SK-N-SH (cell line): ENCODE results near the gene NDC80. TPM values are rescaled to one million over a fixed set of nuclear protein-coding genes. Genes with fewer than 3 reads are reported as not detected.

Experiments used
- CTCF ChIA-PET: fragments of 300-600, 350-600 bp; formaldehyde crosslinking; extraction: SDS; loops from one replicate; lab custom pipeline; 2021; lab: Yijun Ruan, JAX
- POLR2A ChIA-PET: fragments of 350-600 bp; sonication (Branson Sonifier 250); formaldehyde crosslinking; extraction: SDS; loops from one replicate; lab custom pipeline; 2020; ENCODE audit warnings: antibody characterized with exemption, inconsistent platforms; lab: Yijun Ruan, JAX
- DNase-seq: peaks from one replicate; pipeline ENCODE4 v3.0.0; 2012
- H2AFZ ChIP-seq: fragments of 200-600 bp; sonication (generic); 2 replicates; pipeline ENCODE4 v1.8.1; 2016; ENCODE audit warnings: antibody characterized with exemption, mild to moderate bottlenecking, low read depth
- H3F3A ChIP-seq: fragments of 200-600 bp; sonication (generic); replicated peaks from 2 replicates; pipeline ENCODE3; 2016; ENCODE audit warnings: antibody characterized with exemption, mild to moderate bottlenecking; ENCODE audit not compliant: insufficient read depth
- H3K27ac ChIP-seq, 2 experiments: fragments of 200-500 bp in 1 of 2; fragments of 200-600 bp in 1 of 2; sonication (Bioruptor generic) in 1 of 2; sonication (generic), shearing (Covaris generic) in 1 of 2; 2 replicates each; pipeline versions ENCODE4 v1.5.1 to v1.6.1; 2014 to 2016; ENCODE audit warnings: low read depth in 2 of 2, inconsistent platforms in 1 of 2, low read length in 1 of 2, mild to moderate bottlenecking in 1 of 2, mixed read lengths in 1 of 2
- H3K27me3 ChIP-seq: fragments of 200-600 bp; sonication (generic), shearing (Covaris generic); 2 replicates; pipeline ENCODE4 v1.6.1; 2016; ENCODE audit warnings: mixed run types; ENCODE audit not compliant: insufficient read depth
- H3K36me3 ChIP-seq, 2 experiments: fragments of 200-500 bp in 1 of 2; fragments of 200-600 bp in 1 of 2; sonication (Bioruptor generic) in 1 of 2; sonication (generic) in 1 of 2; replicated peaks in 1 of 2; 2 replicates each; pipeline versions ENCODE3 to v1.5.1; 2014 to 2016; ENCODE audit warnings: low read length in 1 of 2, mild to moderate bottlenecking in 1 of 2; ENCODE audit not compliant: insufficient read depth in 2 of 2, control insufficient read depth in 1 of 2
- H3K4me1 ChIP-seq, 2 experiments: fragments of 200-500 bp in 1 of 2; fragments of 200-600 bp in 1 of 2; sonication (Bioruptor generic) in 1 of 2; sonication (generic), shearing (Covaris generic) in 1 of 2; 2 replicates each; pipeline versions ENCODE4 v1.5.1 to v1.6.1; 2014 to 2016; ENCODE audit warnings: low read depth in 1 of 2, low read length in 1 of 2, mixed run types in 1 of 2; ENCODE audit not compliant: insufficient read depth in 2 of 2, control insufficient read depth in 1 of 2
- H3K4me2 ChIP-seq: fragments of 200-600 bp; sonication (generic), shearing (Covaris generic); 2 replicates; pipeline ENCODE4 v1.6.1; 2017; ENCODE audit warnings: mixed run types
- H3K4me3 ChIP-seq, 2 experiments: fragments of 200-500 bp in 1 of 2; fragments of 200-600 bp in 1 of 2; sonication (Bioruptor generic) in 1 of 2; sonication (generic), shearing (Covaris generic) in 1 of 2; 2 replicates each; pipeline versions ENCODE4 v1.5.1 to v1.8.1; 2014 to 2016; ENCODE audit warnings: low read depth in 2 of 2, inconsistent platforms in 1 of 2, low read length in 1 of 2, mild to moderate bottlenecking in 1 of 2, mixed read lengths in 1 of 2, moderate library complexity in 1 of 2
- H3K79me2 ChIP-seq: fragments of 200-600 bp; sonication (generic); 2 replicates; pipeline ENCODE4 v1.8.1; 2017; ENCODE audit warnings: mild to moderate bottlenecking; ENCODE audit not compliant: insufficient read depth
- H3K9ac ChIP-seq: fragments of 200-600 bp; sonication (generic); 2 replicates; pipeline ENCODE4 v1.6.1; 2017; ENCODE audit warnings: mixed run types
- H3K9me2 ChIP-seq: fragments of 200-600 bp; sonication (generic); 2 replicates; pipeline ENCODE4 v1.6.1; 2017; ENCODE audit warnings: mixed run types
- H3K9me3 ChIP-seq: fragments of 200-600 bp; sonication (generic); 2 replicates; pipeline ENCODE4 v1.6.1; 2017; ENCODE audit warnings: mixed run types, mild to moderate bottlenecking, moderate library complexity
- H4K20me1 ChIP-seq: fragments of 200-600 bp; sonication (generic); 2 replicates; pipeline ENCODE4 v1.6.1; 2017; ENCODE audit warnings: mild to moderate bottlenecking, mixed run types; ENCODE audit not compliant: insufficient read depth
- ELF1 ChIP-seq: IDR thresholded peaks from 2 replicates; pipeline ENCODE4 v1.4.0; 2012
- FOSL2 ChIP-seq: IDR thresholded peaks from 2 replicates; pipeline ENCODE4 v1.4.0; 2012; ENCODE audit warnings: low read depth, mild to moderate bottlenecking, moderate library complexity, borderline replicate concordance
- FOXJ3 ChIP-seq: sonication (generic); formaldehyde crosslinking; IDR thresholded peaks from 2 replicates; pipeline ENCODE4 v1.5.1; 2020; ENCODE audit warnings: mild to moderate bottlenecking, missing genetic modification reagents
- FOXM1 ChIP-seq: IDR thresholded peaks from 2 replicates; pipeline ENCODE4 v1.4.0; 2012; ENCODE audit warnings: low read depth, mild to moderate bottlenecking
- GABPA ChIP-seq: IDR thresholded peaks from 2 replicates; pipeline ENCODE4 v1.4.0; 2012; ENCODE audit warnings: low read depth, mild to moderate bottlenecking
- JUND ChIP-seq: IDR thresholded peaks from 2 replicates; pipeline ENCODE4 v1.4.0; 2012
- MEF2A ChIP-seq: IDR thresholded peaks from 2 replicates; pipeline ENCODE4 v1.4.0; 2012; ENCODE audit warnings: low read depth, borderline replicate concordance
- MXI1 ChIP-seq: IDR thresholded peaks from 2 replicates; pipeline ENCODE4 v1.6.1; 2012; ENCODE audit warnings: mild to moderate bottlenecking, low read depth, low read length, improper control_type of control experiment
- NFIC ChIP-seq: IDR thresholded peaks from 2 replicates; pipeline ENCODE4 v1.4.0; 2012; ENCODE audit warnings: borderline replicate concordance
- POLR2AphosphoS5 ChIP-seq: IDR thresholded peaks from 2 replicates; pipeline ENCODE4 v1.6.1; 2012; ENCODE audit warnings: low read depth, low read length
- RCOR1 ChIP-seq: fragments of 150-350 bp; IDR thresholded peaks from 2 replicates; pipeline ENCODE4 v1.6.1; 2017; ENCODE audit warnings: antibody characterized with exemption, low read length
- SIN3A ChIP-seq: IDR thresholded peaks from 2 replicates; pipeline ENCODE4 v1.6.1; 2012; ENCODE audit warnings: low read depth, mild to moderate bottlenecking, low read length, moderate library complexity, borderline replicate concordance
- SMC3 ChIP-seq: IDR thresholded peaks from 2 replicates; pipeline ENCODE4 v1.6.1; 2012; ENCODE audit warnings: low read depth, low read length, improper control_type of control experiment
- TCF12 ChIP-seq: IDR thresholded peaks from 2 replicates; pipeline ENCODE4 v1.4.0; 2012
- TEAD4 ChIP-seq: IDR thresholded peaks from 2 replicates; pipeline ENCODE4 v1.4.0; 2012; ENCODE audit warnings: mild to moderate bottlenecking, borderline replicate concordance; ENCODE audit not compliant: insufficient read depth
- WGBS: methylation state at CpG from one replicate; pipeline ENCODE4 v1.1.6; 2017; ENCODE audit warnings: low lambda C conversion rate; 5-methylcytosine and 5-hydroxymethylcytosine counted together
- polyA plus RNA-seq, 3 experiments: library from polyadenylated mRNA; depleted of rRNA; stranded (reverse); fragments of >200 nt; gene quantifications; 2 replicates each; pipeline ENCODE4 v1.2.3, GENCODE V29; 2012
- TF ChIP-seq, protein P1 (sequence below): IDR thresholded peaks from 2 replicates; pipeline ENCODE4; 2012
- TF ChIP-seq, protein P2 (sequence below): IDR thresholded peaks from 2 replicates; pipeline ENCODE4 v1.6.1; 2012; ENCODE audit warnings: mild to moderate bottlenecking, low read depth, low read length, moderate library complexity
- TF ChIP-seq, protein P3 (sequence below): IDR thresholded peaks from 2 replicates; pipeline ENCODE4 v1.4.0; 2012; ENCODE audit warnings: low read depth, borderline replicate concordance
- TF ChIP-seq, protein P4 (sequence below): fragments of 150-350 bp; IDR thresholded peaks from 2 replicates; pipeline ENCODE4 v1.6.1; 2016; ENCODE audit warnings: mild to moderate bottlenecking, low read depth, low read length
- TF ChIP-seq, protein P5 (sequence below): fragments of 150-350 bp; IDR thresholded peaks from 2 replicates; pipeline ENCODE4 v1.6.1; 2017; ENCODE audit warnings: antibody characterized with exemption, low read length, low read depth, borderline replicate concordance

The NDC80 gene
- polyA plus RNA-seq, 1 of the 3 experiments (the other 2 are of a cell fraction): 11.3 TPM

GRCh38 chr18:2635586-2635985 lies 64.2 kb downstream of the NDC80 start:
- no peak overlapping the region for H3K4me2 ChIP-seq
- no peaks in the 10 kb centered on the region for H3K9me3 ChIP-seq
- WGBS: 100% methylated on average over 1 of the region's 1 CpG
- H2AFZ ChIP-seq: no peak overlapping the region
- H3K27me3 ChIP-seq: no peaks in the 10 kb centered on the region
- no peak overlapping the region for H3K4me3 ChIP-seq
- no peak overlapping the region for H3K9ac ChIP-seq
- TF ChIP-seq, protein P1, sequence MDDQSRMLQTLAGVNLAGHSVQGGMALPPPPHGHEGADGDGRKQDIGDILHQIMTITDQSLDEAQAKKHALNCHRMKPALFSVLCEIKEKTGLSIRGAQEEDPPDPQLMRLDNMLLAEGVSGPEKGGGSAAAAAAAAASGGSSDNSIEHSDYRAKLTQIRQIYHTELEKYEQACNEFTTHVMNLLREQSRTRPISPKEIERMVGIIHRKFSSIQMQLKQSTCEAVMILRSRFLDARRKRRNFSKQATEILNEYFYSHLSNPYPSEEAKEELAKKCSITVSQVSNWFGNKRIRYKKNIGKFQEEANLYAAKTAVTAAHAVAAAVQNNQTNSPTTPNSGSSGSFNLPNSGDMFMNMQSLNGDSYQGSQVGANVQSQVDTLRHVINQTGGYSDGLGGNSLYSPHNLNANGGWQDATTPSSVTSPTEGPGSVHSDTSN: no peak
- TF ChIP-seq GABPA: no peak
- TF ChIP-seq SIN3A: no peak
- no peak for TF ChIP-seq SMC3
- no peak for TF ChIP-seq FOSL2
- TF ChIP-seq POLR2AphosphoS5: no peak
- TF ChIP-seq ELF1: no peak
- TF ChIP-seq FOXM1: no peak
- TF ChIP-seq, protein P2, sequence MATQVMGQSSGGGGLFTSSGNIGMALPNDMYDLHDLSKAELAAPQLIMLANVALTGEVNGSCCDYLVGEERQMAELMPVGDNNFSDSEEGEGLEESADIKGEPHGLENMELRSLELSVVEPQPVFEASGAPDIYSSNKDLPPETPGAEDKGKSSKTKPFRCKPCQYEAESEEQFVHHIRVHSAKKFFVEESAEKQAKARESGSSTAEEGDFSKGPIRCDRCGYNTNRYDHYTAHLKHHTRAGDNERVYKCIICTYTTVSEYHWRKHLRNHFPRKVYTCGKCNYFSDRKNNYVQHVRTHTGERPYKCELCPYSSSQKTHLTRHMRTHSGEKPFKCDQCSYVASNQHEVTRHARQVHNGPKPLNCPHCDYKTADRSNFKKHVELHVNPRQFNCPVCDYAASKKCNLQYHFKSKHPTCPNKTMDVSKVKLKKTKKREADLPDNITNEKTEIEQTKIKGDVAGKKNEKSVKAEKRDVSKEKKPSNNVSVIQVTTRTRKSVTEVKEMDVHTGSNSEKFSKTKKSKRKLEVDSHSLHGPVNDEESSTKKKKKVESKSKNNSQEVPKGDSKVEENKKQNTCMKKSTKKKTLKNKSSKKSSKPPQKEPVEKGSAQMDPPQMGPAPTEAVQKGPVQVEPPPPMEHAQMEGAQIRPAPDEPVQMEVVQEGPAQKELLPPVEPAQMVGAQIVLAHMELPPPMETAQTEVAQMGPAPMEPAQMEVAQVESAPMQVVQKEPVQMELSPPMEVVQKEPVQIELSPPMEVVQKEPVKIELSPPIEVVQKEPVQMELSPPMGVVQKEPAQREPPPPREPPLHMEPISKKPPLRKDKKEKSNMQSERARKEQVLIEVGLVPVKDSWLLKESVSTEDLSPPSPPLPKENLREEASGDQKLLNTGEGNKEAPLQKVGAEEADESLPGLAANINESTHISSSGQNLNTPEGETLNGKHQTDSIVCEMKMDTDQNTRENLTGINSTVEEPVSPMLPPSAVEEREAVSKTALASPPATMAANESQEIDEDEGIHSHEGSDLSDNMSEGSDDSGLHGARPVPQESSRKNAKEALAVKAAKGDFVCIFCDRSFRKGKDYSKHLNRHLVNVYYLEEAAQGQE: no peak
- TF ChIP-seq FOXJ3 (CRISPR knock-in tag): no peak
- TF ChIP-seq JUND: no peak
- TF ChIP-seq, protein P3, sequence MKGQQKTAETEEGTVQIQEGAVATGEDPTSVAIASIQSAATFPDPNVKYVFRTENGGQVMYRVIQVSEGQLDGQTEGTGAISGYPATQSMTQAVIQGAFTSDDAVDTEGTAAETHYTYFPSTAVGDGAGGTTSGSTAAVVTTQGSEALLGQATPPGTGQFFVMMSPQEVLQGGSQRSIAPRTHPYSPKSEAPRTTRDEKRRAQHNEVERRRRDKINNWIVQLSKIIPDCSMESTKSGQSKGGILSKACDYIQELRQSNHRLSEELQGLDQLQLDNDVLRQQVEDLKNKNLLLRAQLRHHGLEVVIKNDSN: no peak
- TF ChIP-seq NFIC: no peak
- TF ChIP-seq, protein P4, sequence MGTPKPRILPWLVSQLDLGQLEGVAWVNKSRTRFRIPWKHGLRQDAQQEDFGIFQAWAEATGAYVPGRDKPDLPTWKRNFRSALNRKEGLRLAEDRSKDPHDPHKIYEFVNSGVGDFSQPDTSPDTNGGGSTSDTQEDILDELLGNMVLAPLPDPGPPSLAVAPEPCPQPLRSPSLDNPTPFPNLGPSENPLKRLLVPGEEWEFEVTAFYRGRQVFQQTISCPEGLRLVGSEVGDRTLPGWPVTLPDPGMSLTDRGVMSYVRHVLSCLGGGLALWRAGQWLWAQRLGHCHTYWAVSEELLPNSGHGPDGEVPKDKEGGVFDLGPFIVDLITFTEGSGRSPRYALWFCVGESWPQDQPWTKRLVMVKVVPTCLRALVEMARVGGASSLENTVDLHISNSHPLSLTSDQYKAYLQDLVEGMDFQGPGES: no peak
- TF ChIP-seq TCF12: no peak
- no peak for TF ChIP-seq MEF2A
- TF ChIP-seq RCOR1: no peak
- no peak for TF ChIP-seq MXI1
- TF ChIP-seq, protein P5, sequence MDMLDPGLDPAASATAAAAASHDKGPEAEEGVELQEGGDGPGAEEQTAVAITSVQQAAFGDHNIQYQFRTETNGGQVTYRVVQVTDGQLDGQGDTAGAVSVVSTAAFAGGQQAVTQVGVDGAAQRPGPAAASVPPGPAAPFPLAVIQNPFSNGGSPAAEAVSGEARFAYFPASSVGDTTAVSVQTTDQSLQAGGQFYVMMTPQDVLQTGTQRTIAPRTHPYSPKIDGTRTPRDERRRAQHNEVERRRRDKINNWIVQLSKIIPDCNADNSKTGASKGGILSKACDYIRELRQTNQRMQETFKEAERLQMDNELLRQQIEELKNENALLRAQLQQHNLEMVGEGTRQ: no peak
- no peak for TF ChIP-seq TEAD4
- no peaks in the 10 kb centered on the region for H3K79me2 ChIP-seq
- H3K9me2 ChIP-seq: no peaks in the 10 kb centered on the region
- H3F3A ChIP-seq: no peaks in the 10 kb centered on the region
- CTCF ChIA-PET: no interaction called here
- H3K27ac ChIP-seq: no peak overlapping the region
- no peaks in the 10 kb centered on the region for H4K20me1 ChIP-seq
- DNase-seq: no peak
- H3K36me3 ChIP-seq: no peaks in the 10 kb centered on the region
- no peaks in the 10 kb centered on the region for H3K4me1 ChIP-seq
- POLR2A ChIA-PET: no interaction called here
